A204.1 (cell line): ENCODE data around the gene CFL1.
"Not testable (repeated sequence)": the region's sequence is repeated elsewhere in the genome, so short reads cannot be mapped to it uniquely, and the experiment has no call there.

Experiments used
- FAIRE-seq: peaks from 2 replicates; lab custom pipeline; 2012; peaks lifted over from hg19 to GRCh38; lab: Jason Lieb, UNC

CFL1 gene

GRCh38 chr11:65856689-65857499 is 1.1 kb downstream of the CFL1 start:
- no peak for FAIRE-seq

- no peak for FAIRE-seq
Observed at GRCh38 chr11:65855927-65856363, 2.0 kb downstream of the CFL1 start.

GRCh38 chr11:65854852-65855837 is 2.8 kb downstream of the CFL1 start:
- FAIRE-seq: no peak

- FAIRE-seq: no peak
Observed at GRCh38 chr11:65854161-65854592, 3.8 kb downstream of the CFL1 start.

GRCh38 chr11:65853246-65853979 is 4.6 kb downstream of the CFL1 start:
- no peak for FAIRE-seq

GRCh38 chr11:65852508-65853245 is 5.3 kb downstream of the CFL1 start:
- no peak for FAIRE-seq

GRCh38 chr11:65851811-65852507 is 6.0 kb downstream of the CFL1 start:
- no peak for FAIRE-seq

GRCh38 chr11:65851083-65851579 is 6.8 kb downstream of the CFL1 start:
- FAIRE-seq: no peak

GRCh38 chr11:65850217-65851082 is 7.5 kb downstream of the CFL1 start:
- no peak for FAIRE-seq

GRCh38 chr11:65849771-65850216 is 8.2 kb downstream of the CFL1 start:
- no peak for FAIRE-seq

- FAIRE-seq: no peak
Observed at GRCh38 chr11:65849366-65849765, 8.6 kb downstream of the CFL1 start.

GRCh38 chr11:65848693-65849092 is 9.3 kb downstream of the CFL1 start:
- not testable (repeated sequence) for FAIRE-seq

GRCh38 chr11:65847746-65848145 is 10.2 kb downstream of the CFL1 start:
- FAIRE-seq: no peak

GRCh38 chr11:65844231-65844872 is 13.6 kb downstream of the CFL1 start:
- no peak for FAIRE-seq

GRCh38 chr11:65843811-65844210 is 14.2 kb downstream of the CFL1 start:
- FAIRE-seq: no peak

- no peak for FAIRE-seq
Observed at GRCh38 chr11:65842144-65842543, 15.8 kb downstream of the CFL1 start.

- FAIRE-seq: no peak
Observed at GRCh38 chr11:65834202-65834601, 23.8 kb downstream of the CFL1 start.

- no peak for FAIRE-seq
Observed at GRCh38 chr11:65833297-65834030, 24.5 kb downstream of the CFL1 start, which contains the start of gene SNX32. SNX32 (plus strand) TSS chr11:65833963; CDS start chr11:65834066, 103 bp downstream.
